NCI-H748 (cell line): ENCODE results near the gene SCUBE2.
"Not testable (repeated sequence)": the region's sequence is repeated elsewhere in the genome, so short reads cannot be mapped to it uniquely, and the experiment has no call there.

Experiments
- DNase-seq: peaks from one replicate; lab custom pipeline; 2025; ENCODE audit not compliant: unreplicated experiment; lab: John Stamatoyannopoulos, UW

Gene SCUBE2

DNA sequence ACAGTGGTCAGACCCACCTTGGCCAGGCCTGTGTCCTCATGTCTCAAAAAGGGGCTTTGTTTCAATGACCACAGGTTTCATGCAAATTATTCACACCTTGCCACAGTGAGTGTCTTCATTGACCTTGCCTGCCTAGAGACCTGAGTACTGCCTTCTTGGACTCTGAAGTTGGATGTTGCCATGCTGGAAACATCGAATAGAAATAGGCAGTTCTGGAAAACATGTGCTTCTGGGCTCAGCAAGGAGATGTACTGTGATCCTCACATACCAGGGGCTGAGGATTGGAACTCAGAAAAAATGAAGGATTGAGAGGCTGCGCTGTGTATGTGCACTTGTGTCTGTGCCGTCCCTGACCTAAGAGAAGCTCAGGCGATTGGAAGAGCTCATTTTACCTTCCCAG is 78.0 kb downstream of the SCUBE2 start:
- DNase-seq: no peak

DNA sequence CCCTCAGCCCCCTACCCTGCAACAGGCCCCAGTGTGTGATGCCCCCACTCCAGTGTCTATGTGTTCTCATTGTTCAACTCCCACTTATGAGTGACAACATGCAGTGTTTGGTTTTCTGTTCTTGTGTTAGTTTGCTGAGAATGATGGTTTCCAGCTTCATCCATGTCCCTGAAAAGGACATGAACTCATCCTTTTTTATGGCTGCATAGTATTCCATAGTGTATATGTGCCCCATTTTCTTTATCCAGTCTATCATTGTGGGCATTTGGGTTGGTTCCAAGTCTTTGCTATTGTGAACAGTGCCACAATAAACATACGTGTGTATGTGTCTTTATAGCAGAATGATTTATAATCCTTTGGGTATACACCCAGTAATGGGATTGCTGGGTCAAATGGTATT is 81.9 kb downstream of the SCUBE2 start:
- DNase-seq: not testable (repeated sequence)

DNA sequence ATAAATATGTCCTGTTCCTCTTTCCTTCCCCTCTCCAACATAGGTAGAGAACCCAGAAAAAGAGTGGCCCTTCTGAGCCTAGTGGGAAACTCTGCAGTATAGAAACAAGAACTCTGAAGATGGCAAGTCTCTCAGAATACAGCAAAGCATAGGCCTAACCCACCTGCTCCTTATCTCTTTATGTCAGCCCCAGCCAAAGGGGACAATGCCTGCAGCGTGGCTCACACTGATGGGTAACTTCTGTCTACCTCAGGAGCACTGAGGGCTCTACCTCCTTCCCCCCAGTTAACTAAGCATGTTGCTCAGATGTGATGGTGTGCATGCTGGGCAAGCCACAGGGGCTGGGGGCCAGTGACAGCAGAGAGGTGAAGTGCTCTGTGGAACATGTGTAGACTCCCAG is 82.7 kb downstream of the SCUBE2 start:
- DNase-seq: no peak

DNA sequence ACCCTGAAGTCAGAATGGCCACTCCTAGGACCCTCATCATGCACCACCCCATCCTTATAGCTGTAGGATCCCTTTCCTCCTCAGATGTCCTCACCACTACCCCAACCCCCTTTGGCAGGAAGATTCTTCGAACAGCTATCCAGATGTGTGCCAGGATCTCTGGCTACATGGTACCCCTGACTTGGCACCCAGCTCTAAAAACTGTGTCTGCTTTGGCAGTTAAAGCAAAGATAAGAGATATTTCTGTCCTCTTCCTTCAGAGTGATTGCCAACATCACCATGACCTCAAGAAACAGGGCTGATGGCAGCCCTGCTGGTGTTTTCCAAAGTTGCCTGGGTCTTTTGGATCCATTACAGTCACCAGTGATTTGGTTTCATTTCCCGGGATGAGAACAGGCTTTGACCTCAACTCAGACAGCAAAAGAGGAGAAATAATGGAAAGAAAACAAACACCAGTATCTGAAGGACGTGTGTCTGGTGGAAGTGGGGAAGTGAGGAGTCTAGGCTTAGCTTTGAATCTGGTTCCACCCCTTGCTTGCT is 83.3 kb downstream of the SCUBE2 start:
- no peak for DNase-seq

DNA sequence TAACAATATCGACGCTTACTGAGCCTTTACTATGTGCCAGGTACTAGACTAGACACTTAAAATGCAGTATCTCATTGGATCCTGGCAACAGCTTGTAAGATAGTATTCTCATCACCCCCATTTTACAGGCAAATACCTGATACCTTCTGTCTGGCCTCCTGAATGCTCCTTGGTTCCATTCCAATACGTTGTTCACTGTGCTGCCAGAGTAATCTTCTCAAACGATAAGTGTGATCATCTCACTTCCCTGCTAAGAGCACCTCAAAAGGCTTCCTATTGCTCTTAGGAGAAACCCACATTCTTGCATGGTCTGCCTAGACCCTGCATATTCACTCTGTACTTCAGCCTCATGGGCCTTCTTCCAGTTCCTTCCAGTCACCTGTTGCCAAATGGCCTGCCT is 86.3 kb downstream of the SCUBE2 start:
- no peak for DNase-seq

DNA sequence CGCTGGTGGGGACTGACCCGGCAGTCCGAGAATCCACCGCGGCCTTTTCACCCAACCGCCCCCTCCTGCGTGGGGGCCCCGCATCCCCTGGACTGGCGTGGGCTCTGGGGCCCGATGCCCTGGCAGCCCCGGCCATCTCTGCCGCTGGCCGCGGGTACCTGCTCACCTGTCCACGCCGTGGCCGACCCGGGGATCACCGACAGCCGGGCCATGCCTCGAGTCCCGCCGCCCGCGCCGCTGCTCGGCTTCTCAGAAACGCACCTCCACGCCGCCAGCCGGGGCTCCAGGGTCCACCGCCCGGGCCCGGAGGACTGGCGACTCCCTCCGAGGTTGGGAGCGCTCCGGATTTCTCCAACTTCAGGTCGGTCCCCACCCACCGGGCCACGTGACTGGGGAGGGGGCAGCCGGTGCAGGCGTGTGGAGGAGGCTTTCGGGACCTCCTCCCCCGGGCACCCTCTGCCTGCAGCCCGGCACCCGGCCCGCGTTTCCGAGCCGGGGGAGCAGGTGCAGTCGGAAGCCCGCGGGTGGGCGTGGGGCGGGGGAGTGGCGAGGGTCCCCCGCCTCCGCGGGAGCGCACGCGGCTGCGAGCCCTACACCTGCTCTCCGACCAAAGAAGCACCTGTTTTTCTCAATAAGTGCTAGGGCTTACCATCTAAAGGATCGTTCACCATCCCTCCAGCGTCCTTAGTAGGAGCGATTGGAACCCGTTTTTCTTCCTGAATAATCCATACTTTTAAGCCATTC is 87.0 kb downstream of the SCUBE2 start:
- peak; percentile 67 for DNase-seq

DNA sequence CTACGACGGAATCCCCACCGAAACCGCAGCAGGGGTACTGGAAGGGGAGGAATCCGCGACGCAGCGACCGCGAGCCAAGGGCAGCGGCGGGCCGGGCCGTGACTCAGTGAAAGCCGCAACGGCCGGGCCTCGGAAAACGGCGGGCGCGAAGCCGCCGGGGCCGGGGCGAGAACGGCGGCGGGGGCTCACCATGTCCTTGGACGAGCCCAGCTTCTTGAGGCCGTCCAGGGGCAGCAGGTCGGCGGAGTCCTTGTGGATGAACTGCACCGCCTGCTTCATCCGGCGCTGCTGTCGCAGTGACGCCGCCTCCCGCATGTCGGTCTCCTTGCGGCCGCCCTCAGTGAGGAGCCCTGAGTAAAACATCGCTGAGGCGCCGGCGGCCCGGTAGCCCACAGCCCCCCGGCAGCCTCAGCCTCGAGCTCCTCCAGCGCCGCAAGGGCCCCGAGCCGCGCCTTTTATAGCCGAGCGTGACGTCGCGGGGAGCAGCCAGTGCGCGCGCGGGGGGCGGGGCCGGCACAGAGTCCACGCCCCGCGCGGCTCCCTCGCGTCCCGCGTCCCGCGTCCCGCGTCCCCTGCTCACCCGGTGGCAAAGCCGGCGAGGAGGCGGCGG is 87.7 kb downstream of the SCUBE2 start, which contains the start of gene NRIP3:
TSS of gene NRIP3 (minus strand) at position 429 of the 610 bp plus-strand sequence. CDS start at position 363, 66 bp downstream.
- peak; percentile 82 for DNase-seq

DNA sequence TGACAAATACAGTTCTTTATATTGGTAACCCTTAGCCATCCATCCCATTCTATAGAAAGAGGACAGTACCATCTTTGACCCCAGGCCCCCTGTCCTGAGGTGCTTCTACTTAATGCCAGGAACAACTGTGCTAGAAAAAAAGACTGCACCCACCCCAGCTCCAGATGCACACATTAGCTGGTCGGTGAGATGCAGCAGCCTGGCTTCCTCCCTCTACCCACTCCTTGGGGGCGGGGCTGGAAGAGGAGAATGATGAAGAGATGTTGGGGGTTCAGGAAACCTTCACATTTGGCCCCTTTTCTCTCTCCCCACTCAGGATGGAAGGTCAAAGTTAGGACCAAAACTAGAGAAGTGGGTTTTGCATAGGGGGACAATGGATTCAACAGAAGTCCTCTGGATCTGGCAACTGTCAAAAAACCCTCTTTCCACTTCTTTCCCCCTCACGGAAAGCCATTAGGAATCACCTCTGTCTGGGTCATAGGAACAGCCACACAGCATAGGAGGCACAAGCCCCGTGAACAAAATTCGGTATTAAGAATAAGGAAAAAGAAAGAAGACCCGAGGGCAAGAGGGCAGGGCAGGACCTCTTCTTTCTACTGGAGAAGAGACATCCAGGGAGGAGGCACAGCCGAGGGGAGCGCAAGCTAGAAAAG is 88.4 kb downstream of the SCUBE2 start:
- peak; percentile 31 for DNase-seq

DNA sequence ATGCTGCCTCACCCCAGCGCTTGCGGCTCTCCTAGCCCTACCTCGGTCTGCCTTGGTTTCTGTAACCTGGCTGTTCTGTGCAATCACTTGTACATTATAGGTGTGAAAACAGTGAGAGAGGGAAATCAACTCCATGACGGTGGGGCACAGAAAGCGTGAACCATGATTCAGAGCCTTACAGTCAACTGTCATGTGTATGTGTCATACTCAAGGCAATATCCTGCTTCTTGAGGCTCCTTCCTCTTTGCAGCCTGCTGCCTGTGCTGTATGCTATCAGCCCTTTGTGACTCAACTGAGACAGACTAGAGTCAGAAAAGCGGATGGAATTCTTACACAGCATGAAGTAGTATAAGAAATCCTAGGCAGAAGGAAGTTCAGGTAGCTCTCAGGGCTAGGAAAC is 89.7 kb downstream of the SCUBE2 start:
- no peak for DNase-seq

DNA sequence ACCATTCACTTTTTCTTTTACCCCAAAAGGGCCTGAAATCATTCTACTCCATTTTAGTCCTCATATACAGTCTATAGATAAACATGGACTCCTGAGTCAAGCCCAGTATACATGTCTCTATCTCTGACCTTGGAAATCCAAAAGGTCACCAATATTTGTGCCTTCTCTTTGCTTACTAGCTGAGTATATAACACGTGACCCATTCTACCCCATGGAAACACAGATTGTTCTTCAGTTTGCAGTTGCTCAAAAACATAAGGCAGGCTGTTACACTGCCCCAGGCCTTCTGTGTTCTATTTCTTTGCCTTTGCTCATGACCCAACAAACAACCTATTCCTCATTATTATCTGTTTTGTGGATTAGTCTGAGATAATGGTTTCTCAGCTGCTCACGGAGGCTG is 93.4 kb downstream of the SCUBE2 start:
- DNase-seq: no peak

DNA sequence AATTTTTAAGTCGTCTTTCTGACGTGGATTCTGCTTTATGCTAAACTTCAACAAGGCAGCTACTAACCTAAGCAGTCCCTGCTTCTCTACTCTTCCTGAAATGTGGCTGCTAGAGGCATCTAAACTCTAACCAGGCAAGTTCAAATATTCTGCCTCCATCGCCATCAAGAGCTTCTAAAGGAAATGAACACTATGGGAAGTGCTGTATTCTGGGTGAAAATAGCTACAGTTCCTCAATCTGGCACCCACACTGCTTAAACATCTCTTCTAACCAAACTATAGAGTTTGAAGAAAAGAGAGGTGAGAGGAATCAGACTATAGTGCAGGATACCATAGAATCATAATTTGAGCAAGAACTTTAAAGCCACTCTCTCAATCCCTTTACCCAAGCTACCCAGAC is 93.9 kb downstream of the SCUBE2 start:
- DNase-seq: no peak

DNA sequence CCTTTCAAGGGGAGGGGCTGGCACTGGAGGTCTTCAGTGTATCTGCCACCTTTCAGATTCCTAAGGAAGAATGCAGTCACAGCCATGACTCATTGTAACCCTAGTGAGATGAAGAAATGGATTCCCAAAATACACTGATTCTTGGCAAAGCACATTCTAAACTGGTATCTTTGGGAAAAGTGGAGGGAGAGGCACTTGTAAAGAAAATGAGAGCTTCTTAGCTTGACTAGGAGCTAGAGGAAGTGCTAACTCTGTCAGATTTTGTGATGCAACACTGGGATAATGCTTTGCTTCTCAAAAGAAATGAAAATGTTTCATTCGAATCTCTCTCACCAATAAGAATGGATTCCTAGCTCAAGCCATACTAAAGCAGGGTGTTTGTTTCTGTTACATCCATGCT is 101.9 kb downstream of the SCUBE2 start:
- no peak for DNase-seq

DNA sequence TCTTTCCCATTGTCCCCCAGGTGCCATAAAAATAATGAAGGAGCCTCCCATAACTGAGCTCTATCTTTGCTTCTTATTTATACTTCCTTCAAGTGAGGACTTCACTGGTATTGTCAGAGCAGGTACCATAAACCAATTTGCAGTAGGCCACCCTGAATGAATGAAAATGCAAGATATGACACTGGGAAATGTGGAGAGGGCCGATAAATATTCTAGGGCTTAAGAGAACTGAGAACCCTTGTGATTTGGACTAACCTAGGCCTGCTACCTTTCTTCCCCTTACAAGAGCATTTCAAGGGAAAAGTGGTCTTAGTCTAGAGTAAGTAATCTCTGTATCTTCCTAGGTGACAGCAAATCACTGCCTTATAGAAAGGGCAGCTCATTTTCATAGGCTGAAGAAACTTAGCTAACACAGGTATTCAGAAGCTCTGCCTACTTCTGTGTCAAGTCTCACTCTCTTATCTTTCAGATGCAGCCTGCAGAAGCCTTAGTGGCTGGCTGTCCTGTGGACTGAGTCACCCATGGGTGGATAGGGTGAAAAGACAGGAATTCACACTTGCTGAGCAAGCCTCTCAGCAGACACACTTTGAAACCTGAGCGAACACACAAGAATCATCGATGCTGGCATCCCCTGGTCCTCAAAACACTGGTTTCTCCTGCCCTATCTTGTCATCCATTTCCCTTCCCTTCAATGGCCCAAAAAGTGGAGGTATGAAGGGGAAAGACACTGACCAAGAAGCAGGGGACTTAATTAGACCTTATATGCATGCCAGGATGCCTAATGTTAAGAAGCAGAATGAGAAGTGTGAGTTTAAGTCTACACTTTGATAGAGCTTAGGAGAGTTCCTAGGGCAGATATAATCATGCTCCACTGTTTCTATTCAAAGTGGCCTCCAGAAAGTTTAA is 102.8 kb downstream of the SCUBE2 start:
- DNase-seq: no peak

DNA sequence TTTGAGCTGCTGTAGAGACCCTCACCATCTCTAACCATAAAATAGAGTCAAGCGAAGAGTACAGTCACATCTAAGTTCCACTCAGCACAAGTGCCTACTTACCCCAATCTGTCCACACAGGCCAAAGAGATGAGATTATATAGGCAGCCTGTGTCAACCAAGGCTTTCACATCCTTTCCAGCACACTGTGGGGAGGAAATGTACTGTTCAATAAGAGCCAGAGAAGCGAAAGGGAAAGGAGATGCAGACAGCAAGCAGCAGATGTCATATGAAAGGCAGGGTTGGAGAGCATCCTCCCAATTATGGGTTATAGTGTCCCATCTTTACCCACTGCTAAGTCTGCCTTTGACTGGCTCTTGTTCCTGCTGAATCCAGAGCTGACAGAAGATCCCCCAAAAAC is 104.0 kb downstream of the SCUBE2 start:
- DNase-seq: no peak

DNA sequence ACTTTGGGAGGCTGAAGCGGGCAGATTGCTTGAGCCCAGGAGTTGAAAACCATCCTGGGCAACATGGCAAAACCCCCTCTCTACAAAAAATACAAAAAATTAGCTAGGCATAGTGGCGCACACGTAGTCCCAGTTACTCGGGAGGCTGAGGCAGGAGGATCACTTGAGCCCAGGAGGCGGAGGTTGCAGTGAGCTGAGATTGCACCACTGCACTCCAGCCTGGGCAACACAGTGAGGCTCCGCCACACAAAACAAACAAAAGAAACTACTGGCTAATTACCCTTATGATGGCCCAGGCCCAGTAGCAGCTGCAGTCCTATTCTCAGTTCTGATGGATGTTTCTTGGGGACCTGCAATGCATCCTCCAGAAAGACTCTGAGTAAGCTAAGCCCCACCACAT is 104.6 kb downstream of the SCUBE2 start:
- DNase-seq: not testable (repeated sequence)

DNA sequence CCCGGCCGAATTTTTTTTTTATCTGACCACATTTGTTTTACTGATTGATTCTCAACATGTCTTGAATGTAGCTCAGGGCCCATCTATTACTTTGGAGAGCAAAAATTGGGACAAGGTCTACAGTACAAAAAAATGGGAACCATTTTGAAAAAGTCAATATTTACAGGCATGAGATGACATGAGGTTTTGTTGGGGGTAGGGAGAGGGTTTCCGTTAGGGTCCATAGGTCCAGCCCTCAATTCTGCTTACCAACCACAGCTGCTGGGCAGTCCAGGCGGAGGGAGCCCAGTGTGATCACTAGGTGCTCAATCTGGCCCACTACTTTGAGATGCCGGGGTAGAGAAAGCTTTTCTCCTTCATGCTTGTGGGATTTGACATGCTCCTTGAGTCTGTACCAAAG is 105.9 kb downstream of the SCUBE2 start:
- no peak for DNase-seq

DNA sequence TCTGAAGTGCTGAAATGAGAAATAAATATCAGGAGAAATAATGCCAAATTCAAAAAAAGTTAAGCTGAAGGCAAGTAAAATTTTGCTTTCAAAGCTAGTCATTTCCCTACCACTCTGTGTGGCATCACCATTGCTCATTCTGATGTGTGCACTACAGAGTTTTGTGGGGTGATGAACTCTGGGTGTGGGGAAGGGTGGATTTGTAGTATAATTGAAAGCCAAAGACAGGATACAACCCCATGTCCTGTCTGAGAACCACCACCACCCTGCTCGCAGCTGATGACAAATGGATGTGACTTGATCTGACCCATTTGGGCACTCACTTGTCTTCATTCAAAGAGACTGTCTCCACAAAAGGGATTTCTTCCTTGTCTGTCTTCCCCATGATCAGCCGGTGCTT is 107.8 kb downstream of the SCUBE2 start:
- DNase-seq: no peak

DNA sequence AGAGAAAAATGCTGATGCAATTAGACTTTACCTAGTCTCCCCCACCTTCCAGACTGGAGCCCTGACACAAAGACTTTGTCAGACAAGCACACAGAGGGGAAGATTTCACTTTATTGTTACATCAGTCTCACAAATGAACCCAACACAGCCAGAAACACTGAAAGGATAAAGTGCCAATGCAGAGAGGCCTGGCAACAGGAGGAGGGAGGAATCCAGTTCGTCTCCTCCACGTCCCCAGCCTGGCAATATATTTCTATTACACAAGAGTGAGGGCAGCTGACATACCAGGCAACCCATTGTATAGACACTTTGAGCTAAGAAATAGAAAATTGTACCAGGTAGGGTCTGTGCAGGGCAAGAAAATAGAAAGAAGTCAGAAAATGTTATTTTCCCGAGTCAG is 110.9 kb downstream of the SCUBE2 start:
- no peak for DNase-seq

DNA sequence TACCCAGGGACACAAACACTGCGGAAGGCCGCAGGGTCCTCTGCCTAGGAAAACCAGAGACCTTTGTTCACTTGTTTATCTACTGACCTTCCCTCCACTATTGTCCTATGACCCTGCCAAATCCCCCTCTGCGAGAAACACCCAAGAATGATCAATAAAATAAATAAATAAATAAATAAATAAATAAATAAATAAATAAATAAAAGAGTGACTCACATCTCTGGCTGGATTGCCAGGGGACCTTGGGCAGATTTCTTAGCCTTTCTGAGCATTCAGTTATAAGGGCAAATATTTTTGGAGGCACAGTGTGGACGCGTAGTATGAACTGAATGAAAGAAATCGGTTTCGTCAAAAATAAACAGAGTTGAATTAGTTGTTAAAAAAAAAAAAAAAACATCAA is 112.0 kb downstream of the SCUBE2 start:
- not testable (repeated sequence) for DNase-seq

DNA sequence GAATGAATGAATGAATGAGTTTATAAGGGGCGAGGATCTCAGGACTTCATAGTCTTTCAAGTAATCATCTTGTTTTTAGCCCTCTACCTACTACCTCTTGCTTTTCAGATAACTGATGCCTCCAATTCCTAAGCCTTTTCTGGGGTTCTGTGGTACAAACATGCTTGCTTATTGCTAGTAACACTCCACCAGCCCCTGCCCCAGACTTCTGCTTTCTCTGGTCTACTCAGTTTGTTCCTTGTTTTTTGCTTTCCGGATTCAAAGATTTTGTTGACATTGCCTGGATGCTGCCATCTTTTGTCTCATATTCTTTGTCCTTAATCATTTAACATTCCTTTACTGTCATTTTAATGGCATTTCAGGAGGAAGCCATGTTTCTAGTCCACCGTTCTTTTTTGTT is 118.3 kb downstream of the SCUBE2 start:
- DNase-seq: no peak

DNA sequence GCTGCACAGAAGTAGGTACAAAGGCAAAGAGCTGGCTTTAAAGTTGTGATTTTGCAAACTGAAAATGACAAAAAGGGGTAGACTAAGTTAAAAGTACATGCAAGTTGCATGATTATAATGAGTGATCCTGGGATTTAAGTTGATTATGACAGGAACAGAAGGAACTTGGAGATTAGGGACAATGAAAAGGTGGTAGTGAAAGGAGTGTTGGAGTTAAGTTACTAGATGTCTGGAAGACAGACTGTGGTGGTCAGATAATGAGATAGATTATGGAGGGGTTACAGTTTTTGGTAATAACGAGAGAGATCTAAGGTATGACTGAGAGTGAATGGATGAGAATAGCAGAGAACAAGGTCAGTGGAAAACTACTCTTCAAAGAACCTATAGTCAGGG is 119.5 kb downstream of the SCUBE2 start:
- no peak for DNase-seq
